Parathyroid adenoma (tissue), 2 donors: Measurements from ENCODE around the gene KIF5A.
A peak's percentile ranks its signal among the peaks of the same experiment; 100 is the strongest.

Source experiments
- H2AFZ ChIP-seq: fragments of 300-600 bp; sonication (generic); one replicate; pipeline ENCODE4 v1.7.0; 2017; ENCODE audit warnings: antibody characterized with exemption, mild to moderate bottlenecking
- H3K27ac ChIP-seq: fragments of 300-600 bp; sonication (generic); one replicate; pipeline ENCODE4 v1.7.0; 2017
- H3K27me3 ChIP-seq: fragments of 300-600 bp; sonication (generic); one replicate; pipeline ENCODE4 v1.7.0; 2017; ENCODE audit warnings: low read length; ENCODE audit not compliant: control insufficient read depth, insufficient read depth
- H3K36me3 ChIP-seq: fragments of 300-600 bp; sonication (generic); one replicate; pipeline ENCODE4 v1.7.0; 2017; ENCODE audit warnings: low read length; ENCODE audit not compliant: control insufficient read depth, insufficient read depth
- H3K4me1 ChIP-seq: fragments of 300-600 bp; sonication (generic); one replicate; pipeline ENCODE4 v1.7.0; 2017; ENCODE audit warnings: control low read depth
- H3K4me2 ChIP-seq: fragments of 300-600 bp; sonication (generic); one replicate; pipeline ENCODE4 v1.7.0; 2017; ENCODE audit warnings: low read length
- H3K4me3 ChIP-seq: fragments of 300-600 bp; sonication (generic); one replicate; pipeline ENCODE4 v1.7.0; 2017; ENCODE audit warnings: low read depth, low read length
- H3K79me2 ChIP-seq: fragments of 300-600 bp; sonication (generic); one replicate; pipeline ENCODE4 v1.7.0; 2017; ENCODE audit warnings: control low read depth
- H3K9ac ChIP-seq: fragments of 300-600 bp; sonication (generic); one replicate; pipeline ENCODE4 v1.7.0; 2017; ENCODE audit warnings: mild to moderate bottlenecking
- H3K9me3 ChIP-seq: fragments of 300-600 bp; sonication (generic); one replicate; pipeline ENCODE4 v1.7.0; 2017; ENCODE audit warnings: low read length; ENCODE audit not compliant: control insufficient read depth
- CTCF ChIP-seq: fragments of 300-600 bp; sonication (generic); IDR thresholded peaks from one replicate; pipeline ENCODE4 v1.7.0; 2017; ENCODE audit warnings: antibody characterized with exemption, mild to moderate bottlenecking
- donor health status: primary hyperparathyroidism.

The KIF5A gene

GRCh38 chr12:57600395-57600794 lies 50.6 kb downstream of the KIF5A start:
- H3K27ac ChIP-seq: no peak overlapping the region
- H3K4me3 ChIP-seq: no peak overlapping the region
- H3K9me3 ChIP-seq: no peaks in the 10 kb centered on the region
- H3K4me1 ChIP-seq: peaks cover 13% of the 10 kb centered on the region
- H3K9ac ChIP-seq: no peak overlapping the region
- no peaks in the 10 kb centered on the region for H3K36me3 ChIP-seq
- H3K79me2 ChIP-seq: no peaks in the 10 kb centered on the region
- H3K27me3 ChIP-seq: no peaks in the 10 kb centered on the region
- no peak overlapping the region for H2AFZ ChIP-seq
- no peak overlapping the region for H3K4me2 ChIP-seq
- no peak for TF ChIP-seq CTCF

GRCh38 chr12:57602544-57602943 lies 52.7 kb downstream of the KIF5A start:
- no peaks in the 10 kb centered on the region for H3K79me2 ChIP-seq
- H3K9me3 ChIP-seq: no peaks in the 10 kb centered on the region
- H3K36me3 ChIP-seq: no peaks in the 10 kb centered on the region
- TF ChIP-seq CTCF: no peak
- no peak overlapping the region for H3K27ac ChIP-seq
- H3K9ac ChIP-seq: no peak overlapping the region
- H3K4me1 ChIP-seq: peaks cover 13% of the 10 kb centered on the region
- no peak overlapping the region for H3K4me2 ChIP-seq
- H3K27me3 ChIP-seq: no peaks in the 10 kb centered on the region
- H3K4me3 ChIP-seq: no peak overlapping the region
- H2AFZ ChIP-seq: no peak overlapping the region

- Histone ChIP-seq H3K27ac (peak overlapping the region; percentile 93), H2AFZ (peak overlapping the region; percentile 99), H3K4me2 (peak overlapping the region; percentile 96), H3K9ac (no peak overlapping the region), H3K4me3 (peak overlapping the region; percentile 87), H3K4me1 (peaks cover 13% of the 10 kb centered on the region), H3K27me3 (no peaks in the 10 kb centered on the region), H3K79me2 (no peaks in the 10 kb centered on the region), H3K9me3 (no peaks in the 10 kb centered on the region), H3K36me3 (no peaks in the 10 kb centered on the region)
- no peak for TF ChIP-seq CTCF
Measured at GRCh38 chr12:57603324-57603723, 53.5 kb downstream of the KIF5A start.

GRCh38 chr12:57603815-57604453 lies 54.1 kb downstream of the KIF5A start:
- Histone ChIP-seq H3K27ac (peak overlapping the region; percentile 93), H3K4me3 (peak overlapping the region; percentile 87), H3K4me2 (peak overlapping the region; percentile 96), H2AFZ (peak overlapping the region; percentile 99), H3K9me3 (no peaks in the 10 kb centered on the region), H3K4me1 (peaks cover 13% of the 10 kb centered on the region), H3K9ac (peak overlapping the region; percentile 87), H3K27me3 (no peaks in the 10 kb centered on the region), H3K79me2 (no peaks in the 10 kb centered on the region), H3K36me3 (no peaks in the 10 kb centered on the region)
- no peak for TF ChIP-seq CTCF

GRCh38 chr12:57604454-57604991 lies 54.7 kb downstream of the KIF5A start, which contains the start of gene DTX3:
TSS of gene DTX3 (plus strand) at chr12:57604824. CDS start at chr12:57606518, 1,694 bp downstream.
- Histone ChIP-seq H3K9me3 (no peaks in the 10 kb centered on the region), H3K9ac (peak within 1 kb of the TSS; percentile 87), H2AFZ (peak within 1 kb of the TSS; percentile 99), H3K36me3 (no peaks in the 10 kb centered on the region), H3K4me3 (peak within 1 kb of the TSS; percentile 87), H3K27me3 (no peaks in the 10 kb centered on the region), H3K4me1 (peaks cover 13% of the 10 kb centered on the region), H3K4me2 (peak within 1 kb of the TSS; percentile 96), H3K79me2 (no peaks in the 10 kb centered on the region), H3K27ac (peak within 1 kb of the TSS; percentile 93)
- no peak for TF ChIP-seq CTCF
